HG03108 (cell line): ENCODE measurements around the gene CST3.

Experiments used
- ATAC-seq: cut with Tn5 transposase; IDR thresholded peaks from one replicate; pipeline ENCODE4 v1.9.1; 2021; ENCODE audit warnings: moderate library complexity; ENCODE audit not compliant: unreplicated experiment

The CST3 gene

DNA sequence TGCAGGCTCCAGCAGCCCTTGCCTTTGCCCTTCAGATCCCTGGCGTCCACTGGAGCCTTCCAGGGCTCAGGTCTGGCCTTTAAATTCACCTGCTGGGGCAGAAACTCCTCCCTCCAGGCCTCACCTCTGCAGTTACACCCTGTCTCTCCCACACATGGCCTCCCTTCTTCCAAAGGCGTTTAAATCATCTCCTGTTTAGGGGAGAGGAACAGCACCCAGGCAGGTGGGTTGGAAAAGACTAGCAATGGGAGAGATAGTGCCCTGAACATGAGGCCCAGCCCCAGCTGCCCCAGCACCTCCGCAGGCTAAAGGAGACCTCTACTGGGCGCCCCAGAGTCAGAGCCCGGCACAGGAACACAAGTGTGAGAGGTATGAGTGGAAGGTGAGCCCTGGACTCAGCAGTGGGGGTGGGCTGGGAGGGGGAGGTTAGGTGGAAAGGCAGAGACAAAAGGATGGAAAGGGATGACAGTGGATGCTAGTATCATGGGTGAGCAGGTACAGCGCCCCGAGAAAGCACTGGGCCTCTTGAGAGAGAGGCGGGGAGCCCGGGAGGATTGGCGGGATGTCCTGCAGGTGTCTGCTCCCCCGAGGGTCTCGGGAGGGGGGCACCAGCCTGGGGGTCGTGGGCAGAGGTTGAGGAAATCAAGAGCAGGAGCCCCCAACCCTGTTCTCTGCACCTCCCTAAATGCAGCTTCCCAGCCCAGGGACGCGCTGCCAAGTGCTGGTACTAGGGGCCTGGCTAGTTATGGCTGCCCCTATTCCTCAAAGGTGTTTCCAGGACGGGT, 31.7 kb downstream of the CST3 start, which contains the start of gene CST9:
CST9 (minus strand) TSS at position 51 of the 785 bp plus-strand sequence. CDS start 53 bp downstream, outside the sequence.
- no peak for ATAC-seq

GRCh38 chr20:23604306-23604705, 33.4 kb downstream of the CST3 start:
- ATAC-seq: no peak

DNA sequence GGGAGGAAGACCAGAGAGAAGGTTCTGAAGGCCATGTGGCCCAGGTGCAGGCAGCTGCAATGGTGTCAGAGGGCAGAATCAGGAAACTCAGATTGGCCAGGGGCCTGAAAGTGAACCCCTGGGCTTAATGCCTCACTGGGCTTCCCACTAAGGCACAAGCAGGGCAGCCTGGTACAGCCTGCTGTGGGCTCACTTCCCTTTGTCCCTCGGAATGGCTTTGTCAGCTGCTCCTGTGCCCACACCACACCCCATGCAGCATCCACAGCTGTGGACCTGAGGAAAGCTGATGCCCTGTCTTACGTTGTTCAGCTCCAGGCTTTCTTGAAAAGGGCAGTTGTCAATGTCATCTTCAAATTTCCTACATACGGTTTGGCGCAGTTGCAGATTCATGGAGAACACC, 34.4 kb downstream of the CST3 start:
- ATAC-seq: no peak

DNA sequence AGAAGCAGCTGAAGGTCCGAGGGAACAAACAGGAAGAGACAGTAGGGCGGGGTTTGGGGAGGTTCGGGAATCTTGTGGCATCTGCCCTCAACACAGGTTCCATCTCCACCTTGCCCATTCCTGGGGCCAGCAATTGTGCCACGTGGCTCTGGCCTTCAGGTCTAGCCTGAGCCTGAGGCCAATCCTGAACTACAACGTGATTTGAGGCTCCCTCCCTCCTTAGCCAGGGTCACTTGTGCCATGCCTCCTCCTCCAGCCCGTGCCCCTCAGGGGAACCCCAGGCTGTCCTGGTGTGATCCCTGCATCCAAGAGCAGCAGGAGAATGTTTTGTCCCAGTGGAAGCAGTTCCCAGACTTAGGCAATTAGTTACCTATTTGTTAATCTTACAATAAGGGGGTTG, 35.1 kb downstream of the CST3 start:
- no peak for ATAC-seq

GRCh38 chr20:23602241-23602640, 35.5 kb downstream of the CST3 start:
- ATAC-seq: no peak

DNA sequence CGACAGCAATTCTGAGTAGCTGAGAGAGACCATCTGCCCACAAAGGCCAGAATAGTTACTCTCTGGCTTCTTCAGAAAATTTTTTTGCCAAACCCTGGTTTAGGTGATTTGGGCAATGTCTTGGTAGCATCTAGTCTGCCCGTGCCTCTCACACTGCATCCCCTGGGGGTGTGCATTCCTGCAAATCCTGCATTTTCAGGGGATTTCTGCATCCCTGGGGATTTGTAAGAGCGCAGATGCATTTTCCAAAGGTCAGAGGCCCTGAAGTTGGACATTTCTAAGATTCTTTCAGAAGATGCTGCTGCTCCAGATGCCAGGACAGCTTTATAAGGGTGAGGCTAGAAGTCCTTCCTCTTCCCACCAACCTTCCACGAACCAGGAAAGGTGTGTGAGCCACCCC, 36.0 kb downstream of the CST3 start:
- no peak for ATAC-seq

- no peak for ATAC-seq
Measured at GRCh38 chr20:23598481-23598880, 39.3 kb downstream of the CST3 start.

GRCh38 chr20:23596579-23597250, 41.0 kb downstream of the CST3 start:
- no peak for ATAC-seq

DNA sequence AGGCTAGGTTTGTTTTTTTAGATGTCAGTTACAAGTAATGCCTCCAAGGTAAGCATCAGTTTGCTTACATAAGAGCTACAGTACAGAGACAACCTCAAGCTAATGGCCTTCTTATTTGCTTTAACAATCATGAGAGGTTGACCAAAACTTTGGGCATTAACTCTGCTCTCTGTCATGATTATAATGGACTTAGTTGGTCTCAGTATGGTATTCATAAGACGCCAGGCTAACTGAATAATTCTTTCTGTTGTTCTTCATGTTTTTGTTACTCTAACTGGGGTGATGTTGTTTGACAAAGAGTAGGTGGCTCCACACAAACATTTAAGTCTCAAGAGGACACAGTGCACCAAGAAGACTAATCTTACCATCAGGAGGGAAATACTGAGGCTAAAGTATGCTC, 41.8 kb downstream of the CST3 start:
- ATAC-seq: no peak

- no peak for ATAC-seq
Measured at GRCh38 chr20:23588434-23589403, 49.0 kb downstream of the CST3 start.

- ATAC-seq: no peak
Measured at GRCh38 chr20:23587631-23588030, 50.1 kb downstream of the CST3 start.

DNA sequence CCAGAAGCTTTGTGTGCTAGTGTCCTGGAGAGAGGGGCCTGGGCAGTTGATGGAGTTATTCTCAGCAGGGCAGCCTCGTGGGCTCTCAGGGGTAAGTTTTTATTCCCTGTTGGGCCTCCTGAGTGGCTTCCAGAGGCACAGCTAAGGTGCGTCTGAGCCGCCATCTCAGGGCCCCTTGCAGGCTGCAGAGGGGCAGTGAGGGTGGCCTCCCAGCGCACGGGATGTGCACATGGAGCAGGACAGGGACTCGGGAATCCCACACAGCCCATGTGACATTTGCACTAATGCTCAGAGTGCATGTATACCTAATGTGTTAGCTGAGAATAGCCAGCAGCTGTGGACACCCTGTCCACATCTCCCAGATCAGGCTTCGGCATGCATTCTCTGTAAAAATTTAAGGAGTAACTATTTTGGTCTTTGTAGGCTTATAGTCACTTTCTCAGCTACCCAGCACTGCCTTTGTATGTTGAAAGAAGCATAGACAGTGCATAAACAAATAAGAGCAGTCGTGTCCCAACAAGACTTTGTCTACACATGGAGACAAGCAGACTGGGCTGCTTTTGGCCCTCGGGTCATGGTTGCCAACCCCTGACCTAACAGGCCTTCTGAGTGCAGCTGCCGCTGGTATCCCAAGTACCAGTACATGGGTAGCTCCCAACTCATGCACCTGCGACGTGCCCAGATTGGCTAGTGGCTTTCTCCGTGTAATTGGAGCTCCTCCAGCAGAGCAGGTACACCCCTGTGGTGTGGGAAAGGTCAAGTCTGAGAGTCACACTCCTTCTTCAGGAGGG, 50.8 kb downstream of the CST3 start:
- no peak for ATAC-seq

GRCh38 chr20:23585808-23586734, 51.7 kb downstream of the CST3 start:
- ATAC-seq: no peak

- ATAC-seq: no peak
Measured at GRCh38 chr20:23585449-23585807, 52.3 kb downstream of the CST3 start.

DNA sequence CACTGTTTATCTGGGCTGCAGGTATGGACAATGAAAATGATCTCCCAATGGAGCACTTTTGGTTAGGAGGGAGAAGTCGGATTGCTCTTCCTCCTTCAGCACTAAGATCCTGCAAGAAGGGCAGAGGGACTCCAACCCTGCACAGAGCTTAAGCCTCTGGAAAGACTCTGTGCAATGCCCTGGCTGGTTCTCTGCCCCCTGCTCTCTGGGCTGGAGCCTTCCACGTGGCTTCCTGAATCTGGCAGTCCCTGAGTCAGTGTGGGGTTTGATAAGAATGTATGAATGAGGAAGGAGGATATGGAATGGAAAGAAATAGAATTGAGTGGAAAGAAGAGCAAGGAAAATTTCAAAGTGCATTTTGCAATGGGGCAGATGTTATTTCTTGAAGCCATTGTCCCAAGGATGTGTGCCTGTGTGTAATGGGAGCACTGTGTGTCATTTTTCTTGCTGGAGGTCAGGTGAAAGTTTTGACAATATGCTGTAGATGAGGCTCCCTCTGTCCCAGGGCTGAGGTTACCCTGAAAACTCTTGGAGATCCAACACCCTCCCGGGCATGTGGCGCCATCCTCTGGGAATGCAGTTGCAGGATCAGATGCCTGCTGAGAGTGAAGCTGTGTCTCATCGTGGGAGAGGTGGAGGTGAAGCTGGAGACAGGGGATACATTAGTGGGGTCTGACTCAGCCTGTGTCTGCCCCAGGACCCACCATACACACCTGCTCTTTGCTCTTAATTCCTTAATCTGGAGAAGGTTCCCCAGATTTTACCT, 53.1 kb downstream of the CST3 start:
- ATAC-seq: no peak
